Fibroblast of lung (primary cell): ENCODE results near the gene DAZAP2. TPM values are rescaled to one million over a fixed set of nuclear protein-coding genes. Genes with fewer than 3 reads are reported as not detected.

Experiments
- DNase-seq, 2 donors: peaks; one replicate each; pipeline versions ENCODE4 v3.0.0 to v3.0.0-alpha.2; 2010; ENCODE audit warnings: low read depth in 2 of 2
- H2AFZ ChIP-seq: 2 replicates; pipeline ENCODE4 v1.5.1; 2012; ENCODE audit warnings: low read length, control low read depth, inconsistent platforms
- H3K27ac ChIP-seq: 2 replicates; pipeline ENCODE4 v1.5.1; 2011; ENCODE audit warnings: low read length, control low read depth; ENCODE audit not compliant: insufficient read depth
- H3K27me3 ChIP-seq: 2 replicates; pipeline ENCODE4 v1.5.1; 2011; ENCODE audit warnings: mild to moderate bottlenecking, low read length; ENCODE audit not compliant: control insufficient read depth, insufficient read depth
- H3K36me3 ChIP-seq: 2 replicates; pipeline ENCODE4 v1.5.1; 2011; ENCODE audit warnings: low read length; ENCODE audit not compliant: control insufficient read depth, insufficient read depth
- H3K4me1 ChIP-seq: 2 replicates; pipeline ENCODE4 v1.5.1; 2011; ENCODE audit warnings: low read length; ENCODE audit not compliant: control insufficient read depth, insufficient read depth; ENCODE audit errors: extremely low read depth
- H3K4me2 ChIP-seq: 2 replicates; pipeline ENCODE4 v1.5.1; 2011; ENCODE audit warnings: low read length, control low read depth; ENCODE audit not compliant: insufficient read depth; ENCODE audit errors: extremely low read depth
- H3K4me3 ChIP-seq, 4 experiments: fragments of 200-600 bp in 1 of 4; sonication (generic) in 1 of 4; replicated peaks in 1 of 4; 2 replicates each; pipeline ENCODE4 v1.5.1; 2011 to 2016; ENCODE audit warnings: low read length in 4 of 4, low read depth in 3 of 4, mild to moderate bottlenecking in 3 of 4, control low read depth in 2 of 4, inconsistent platforms in 1 of 4, mixed read lengths in 1 of 4; ENCODE audit not compliant: insufficient read depth in 1 of 4; ENCODE audit errors: control extremely low read depth in 1 of 4
- H3K79me2 ChIP-seq: 2 replicates; pipeline ENCODE4 v1.5.1; 2012; ENCODE audit warnings: mild to moderate bottlenecking, low read length, inconsistent platforms; ENCODE audit not compliant: control insufficient read depth, insufficient read depth
- H3K9ac ChIP-seq: 2 replicates; pipeline ENCODE4 v1.5.1; 2011; ENCODE audit warnings: mild to moderate bottlenecking, low read length, control low read depth; ENCODE audit not compliant: insufficient read depth
- H3K9me3 ChIP-seq: 2 replicates; pipeline ENCODE4 v1.5.1; 2012; ENCODE audit warnings: low read depth, low read length; ENCODE audit not compliant: control insufficient read depth, insufficient read depth
- H4K20me1 ChIP-seq: 2 replicates; pipeline ENCODE4 v1.5.1; 2011; ENCODE audit warnings: low read length; ENCODE audit not compliant: control insufficient read depth, insufficient read depth; ENCODE audit errors: extremely low read depth
- EZH2 ChIP-seq: IDR thresholded peaks from 2 replicates; pipeline ENCODE4 v1.5.1; 2012; ENCODE audit warnings: low read length, control low read depth, mild to moderate bottlenecking; ENCODE audit errors: missing control alignments
- polyA plus RNA-seq, 2 donors: library from polyadenylated mRNA; depleted of rRNA in 1 of 2; stranded (reverse) in 1 of 2; unstranded in 1 of 2; fragments of >200 nt; gene quantifications; 2 replicates each; pipeline ENCODE4 v1.2.1, GENCODE V29; 2011 to 2012; ENCODE audit warnings: missing spikeins in 1 of 2
- total RNA-seq: library from RNA; depleted of rRNA; stranded (reverse); fragments of >200 nt; gene quantifications from 2 replicates; pipeline ENCODE4 v1.2.1, GENCODE V29; 2014
- TF ChIP-seq, protein P1 (sequence below), 2 donors: IDR thresholded peaks in 1 of 2; conservative IDR thresholded peaks in 1 of 2; 1 replicate in 1 of 2; 2 replicates in 1 of 2; pipeline ENCODE4 v1.5.1; 2011 to 2012; ENCODE audit warnings: low read length in 2 of 2, control low read depth in 1 of 2, inconsistent platforms in 1 of 2, low read depth in 1 of 2, mild to moderate bottlenecking in 1 of 2

DAZAP2 gene
- total and polyA plus RNA-seq, 2 donors (not counting 1 experiment from before 2014, with no cell fraction given) = 59.6 to 303 TPM

DNA sequence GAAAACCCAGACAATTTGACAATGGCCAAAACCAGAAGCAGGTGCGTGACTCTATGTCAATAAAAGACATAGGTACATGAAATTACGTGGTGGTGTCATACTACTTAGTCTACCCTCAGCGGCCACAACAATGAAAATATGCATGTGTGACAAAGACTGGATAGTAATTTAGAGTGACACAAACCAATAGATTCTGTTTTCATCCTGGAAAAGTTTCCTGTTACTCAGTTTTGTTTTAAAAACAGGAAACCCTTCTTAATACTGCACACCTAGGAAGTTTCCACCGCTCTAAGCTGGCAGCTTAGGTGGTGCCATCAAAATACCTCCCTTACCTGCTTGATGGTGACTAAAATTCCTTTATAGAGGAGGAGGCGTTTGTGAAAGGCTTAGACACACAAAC is 35.9 kb upstream of the DAZAP2 start:
- H4K20me1 ChIP-seq = no peaks in the 10 kb centered on the region
- no peak overlapping the region for H3K4me2 ChIP-seq
- no peak overlapping the region for H3K27ac ChIP-seq
- H3K9ac ChIP-seq = no peak overlapping the region
- no peaks in the 10 kb centered on the region for H3K27me3 ChIP-seq
- H2AFZ ChIP-seq = no peak overlapping the region
- no peaks in the 10 kb centered on the region for H3K36me3 ChIP-seq
- H3K4me1 ChIP-seq = no peaks in the 10 kb centered on the region
- no peak overlapping the region for H3K4me3 ChIP-seq
- no peaks in the 10 kb centered on the region for H3K9me3 ChIP-seq
- no peak for DNase-seq
- TF ChIP-seq, protein P1, sequence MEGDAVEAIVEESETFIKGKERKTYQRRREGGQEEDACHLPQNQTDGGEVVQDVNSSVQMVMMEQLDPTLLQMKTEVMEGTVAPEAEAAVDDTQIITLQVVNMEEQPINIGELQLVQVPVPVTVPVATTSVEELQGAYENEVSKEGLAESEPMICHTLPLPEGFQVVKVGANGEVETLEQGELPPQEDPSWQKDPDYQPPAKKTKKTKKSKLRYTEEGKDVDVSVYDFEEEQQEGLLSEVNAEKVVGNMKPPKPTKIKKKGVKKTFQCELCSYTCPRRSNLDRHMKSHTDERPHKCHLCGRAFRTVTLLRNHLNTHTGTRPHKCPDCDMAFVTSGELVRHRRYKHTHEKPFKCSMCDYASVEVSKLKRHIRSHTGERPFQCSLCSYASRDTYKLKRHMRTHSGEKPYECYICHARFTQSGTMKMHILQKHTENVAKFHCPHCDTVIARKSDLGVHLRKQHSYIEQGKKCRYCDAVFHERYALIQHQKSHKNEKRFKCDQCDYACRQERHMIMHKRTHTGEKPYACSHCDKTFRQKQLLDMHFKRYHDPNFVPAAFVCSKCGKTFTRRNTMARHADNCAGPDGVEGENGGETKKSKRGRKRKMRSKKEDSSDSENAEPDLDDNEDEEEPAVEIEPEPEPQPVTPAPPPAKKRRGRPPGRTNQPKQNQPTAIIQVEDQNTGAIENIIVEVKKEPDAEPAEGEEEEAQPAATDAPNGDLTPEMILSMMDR (conservative IDR thresholded peaks at IDR 0.05 in 1 of 2, IDR thresholded peaks at IDR 0.05 in 1 of 2; ENCODE audit: low read depth in 1 of 2, low read length in 2 of 2) = no peak
- TF ChIP-seq EZH2 = no peak
- H3K79me2 ChIP-seq = no peaks in the 10 kb centered on the region

DNA sequence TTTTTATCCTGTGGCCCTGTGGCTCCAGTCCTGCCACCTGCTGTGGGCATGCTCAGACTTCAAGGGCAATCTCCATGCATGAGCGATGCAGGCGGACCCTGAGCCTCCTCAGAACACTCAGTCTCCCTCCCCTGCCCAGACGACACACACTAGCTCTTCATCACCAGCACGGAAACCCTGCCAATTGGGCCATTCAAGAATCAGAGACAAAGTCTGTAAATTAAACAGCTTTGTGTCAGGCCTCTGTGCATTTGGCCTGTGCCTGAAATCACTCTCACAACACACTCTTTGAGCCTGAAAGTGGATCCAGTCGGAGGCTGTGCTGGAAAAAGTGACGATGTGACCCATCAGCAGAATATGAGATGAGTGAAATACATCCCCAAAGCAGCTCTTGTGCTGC is 33.3 kb upstream of the DAZAP2 start:
- no peak overlapping the region for H3K4me3 ChIP-seq
- H4K20me1 ChIP-seq = no peaks in the 10 kb centered on the region
- no peaks in the 10 kb centered on the region for H3K4me1 ChIP-seq
- H3K36me3 ChIP-seq = no peaks in the 10 kb centered on the region
- no peak overlapping the region for H2AFZ ChIP-seq
- H3K27ac ChIP-seq = no peak overlapping the region
- TF ChIP-seq, protein P1 (conservative IDR thresholded peaks at IDR 0.05 in 1 of 2, IDR thresholded peaks at IDR 0.05 in 1 of 2; ENCODE audit: low read depth in 1 of 2, low read length in 2 of 2) = no peak
- TF ChIP-seq EZH2 = no peak
- H3K9me3 ChIP-seq = no peaks in the 10 kb centered on the region
- H3K9ac ChIP-seq = no peak overlapping the region
- no peak overlapping the region for H3K4me2 ChIP-seq
- no peak for DNase-seq
- H3K79me2 ChIP-seq = no peaks in the 10 kb centered on the region
- no peaks in the 10 kb centered on the region for H3K27me3 ChIP-seq

DNA sequence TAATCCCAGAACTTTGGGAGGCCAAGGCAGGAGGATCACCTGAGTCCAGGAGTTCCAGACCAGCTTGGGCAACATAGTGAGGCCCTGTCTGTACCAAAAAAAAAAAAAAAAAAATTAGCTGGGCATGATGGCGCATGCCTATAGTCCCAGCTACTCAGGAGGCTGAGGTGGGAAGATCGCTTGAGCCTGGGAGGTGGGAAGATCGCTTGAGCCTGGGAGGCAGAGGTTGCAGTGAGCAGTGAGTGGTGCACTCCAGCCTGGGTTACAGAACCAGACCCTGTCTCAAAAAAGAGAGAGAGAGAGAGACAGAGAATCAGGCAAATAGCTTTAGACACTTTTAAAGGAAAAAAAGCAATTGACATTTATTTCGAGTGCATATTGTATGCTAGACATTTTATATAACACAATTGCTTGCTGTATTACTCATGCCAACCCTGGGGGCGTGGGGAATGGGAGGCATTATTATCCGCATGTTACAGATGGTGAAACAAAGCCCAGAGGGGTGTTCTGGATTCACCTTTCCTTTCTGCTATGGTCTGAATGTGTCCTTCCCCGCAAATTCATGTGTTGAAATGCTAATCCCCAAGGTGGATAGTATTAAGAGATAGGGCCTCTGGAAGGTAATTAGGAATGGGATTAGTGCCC is 30.5 kb upstream of the DAZAP2 start:
- no peaks in the 10 kb centered on the region for H3K79me2 ChIP-seq
- H3K4me3 ChIP-seq = no peak overlapping the region
- H4K20me1 ChIP-seq = no peaks in the 10 kb centered on the region
- no peak overlapping the region for H3K9ac ChIP-seq
- no peaks in the 10 kb centered on the region for H3K4me1 ChIP-seq
- no peaks in the 10 kb centered on the region for H3K9me3 ChIP-seq
- no peak for DNase-seq
- no peaks in the 10 kb centered on the region for H3K27me3 ChIP-seq
- H3K27ac ChIP-seq = no peak overlapping the region
- TF ChIP-seq, protein P1 (conservative IDR thresholded peaks at IDR 0.05 in 1 of 2, IDR thresholded peaks at IDR 0.05 in 1 of 2; ENCODE audit: low read depth in 1 of 2, low read length in 2 of 2) = no peak
- TF ChIP-seq EZH2 = no peak
- H3K4me2 ChIP-seq = no peak overlapping the region
- H2AFZ ChIP-seq = no peak overlapping the region
- no peaks in the 10 kb centered on the region for H3K36me3 ChIP-seq
